Smooth muscle cell (in vitro differentiated cells): Measurements from ENCODE around the gene GTF2H4. TPM values are rescaled to one million over a fixed set of nuclear protein-coding genes. Genes with fewer than 3 reads are reported as not detected.

Experiments used
- microRNA-seq: library from miRNA; unstranded; fragments of <30 nt; microRNA quantifications from one replicate; pipeline ENCODE4, GENCODE V29; 2016; ENCODE audit warnings: borderline number of aligned reads
- polyA plus RNA-seq: library from polyadenylated mRNA; unstranded; fragments of >200 nt; fragmentation: Nextera tagmentation; extraction: Ambion mirVana; gene quantifications from 2 replicates; pipeline ENCODE4 v1.2.1, GENCODE V29; 2016
- small RNA-seq: library from RNA; depleted of rRNA; stranded (forward); fragments of <200 nt; gene quantifications from one replicate; pipeline ENCODE3, GENCODE V24; 2014
- total RNA-seq: library from RNA; depleted of rRNA; stranded (reverse); fragments of >200 nt; gene quantifications from 2 replicates; pipeline ENCODE4 v1.2.3, GENCODE V29; 2014

The GTF2H4 gene
- total and polyA plus RNA-seq, 2 experiments from 2014 or later, result 9.5 to 15.6 TPM

Small RNA genes within 50 kb of the gene (microRNA-seq; reads per million reads assigned to microRNA genes)
- gene MIR4640, result 7.0 reads per million, percentile 5 among the genes with 10 or more reads in this experiment

Small RNA genes within 50 kb of the gene (small RNA-seq; reads per million reads assigned to genes)
- not detected for gene RF00019

Other genes starting within 250 kb of the GTF2H4 start
- 12.4 and 16.0 TPM in 2 replicates for gene DHX16, start 235.2 kb upstream of the GTF2H4 start, total RNA-seq
- 23.5 and 29.0 TPM in 2 replicates for gene DHX16, start 235.2 kb upstream of the GTF2H4 start, polyA plus RNA-seq
- gene PPP1R18, start 221.6 kb upstream of the GTF2H4 start, total RNA-seq, result 42.7 and 55.3 TPM in 2 replicates
- 41.6 and 51.6 TPM in 2 replicates for gene PPP1R18, start 221.6 kb upstream of the GTF2H4 start, polyA plus RNA-seq
- gene NRM, start 217.2 kb upstream of the GTF2H4 start, total RNA-seq, result 14.6 and 25.8 TPM in 2 replicates
- 28.5 and 31.8 TPM in 2 replicates for gene NRM, start 217.2 kb upstream of the GTF2H4 start, polyA plus RNA-seq
- 6.9 and 7.0 TPM in 2 replicates for gene MDC1, start 190.9 kb upstream of the GTF2H4 start, total RNA-seq
- 17.1 and 19.0 TPM in 2 replicates for gene MDC1, start 190.9 kb upstream of the GTF2H4 start, polyA plus RNA-seq
- 1,002 and 1,039 TPM in 2 replicates for gene TUBB, start 187.9 kb upstream of the GTF2H4 start, total RNA-seq
- gene TUBB, start 187.9 kb upstream of the GTF2H4 start, polyA plus RNA-seq, result 855 and 1,009 TPM in 2 replicates
- gene FLOT1, start 165.5 kb upstream of the GTF2H4 start, total RNA-seq, result 79.8 and 87.6 TPM in 2 replicates
- 117 and 146 TPM in 2 replicates for gene FLOT1, start 165.5 kb upstream of the GTF2H4 start, polyA plus RNA-seq
- gene IER3, start 163.7 kb upstream of the GTF2H4 start, total RNA-seq, result 732 and 736 TPM in 2 replicates
- 708 and 811 TPM in 2 replicates for gene IER3, start 163.7 kb upstream of the GTF2H4 start, polyA plus RNA-seq
- 30.7 and 82.6 TPM in 2 replicates for gene DDR1, start 23.7 kb upstream of the GTF2H4 start, total RNA-seq
- 23.8 and 77.3 TPM in 2 replicates for gene DDR1, start 23.7 kb upstream of the GTF2H4 start, polyA plus RNA-seq
- gene VARS2, start 6.0 kb downstream of the GTF2H4 start, total RNA-seq, result 15.1 and 18.4 TPM in 2 replicates
- 15.4 and 19.6 TPM in 2 replicates for gene VARS2, start 6.0 kb downstream of the GTF2H4 start, polyA plus RNA-seq
- gene SFTA2, start 24.0 kb downstream of the GTF2H4 start, total RNA-seq, result not detected in 2 replicates
- not detected in 2 replicates for gene SFTA2, start 24.0 kb downstream of the GTF2H4 start, polyA plus RNA-seq
- 0.31 TPM in 1 of 2 replicates, not detected in the other for gene MUCL3, start 32.8 kb downstream of the GTF2H4 start, total RNA-seq
- gene MUCL3, start 32.8 kb downstream of the GTF2H4 start, polyA plus RNA-seq, result not detected in 2 replicates
- gene MUC21, start 75.5 kb downstream of the GTF2H4 start, total RNA-seq, result not detected in 2 replicates
- not detected in 2 replicates for gene MUC21, start 75.5 kb downstream of the GTF2H4 start, polyA plus RNA-seq
- not detected in 2 replicates for gene MUC22, start 102.3 kb downstream of the GTF2H4 start, total RNA-seq
- not detected in 2 replicates for gene MUC22, start 102.3 kb downstream of the GTF2H4 start, polyA plus RNA-seq
- gene C6orf15, start 204.4 kb downstream of the GTF2H4 start, total RNA-seq, result 0.63 and 0.94 TPM in 2 replicates
- gene C6orf15, start 204.4 kb downstream of the GTF2H4 start, polyA plus RNA-seq, result 0.52 and 1.5 TPM in 2 replicates
- gene PSORS1C1, start 206.6 kb downstream of the GTF2H4 start, total RNA-seq, result 2.6 and 6.5 TPM in 2 replicates
- gene PSORS1C1, start 206.6 kb downstream of the GTF2H4 start, polyA plus RNA-seq, result 1.6 and 2.1 TPM in 2 replicates
- gene CDSN, start 212.2 kb downstream of the GTF2H4 start, total RNA-seq, result 1.4 and 11.6 TPM in 2 replicates
- 1.2 TPM in 1 of 2 replicates, not detected in the other for gene CDSN, start 212.2 kb downstream of the GTF2H4 start, polyA plus RNA-seq
- 0.49 and 0.90 TPM in 2 replicates for gene PSORS1C2, start 230.9 kb downstream of the GTF2H4 start, total RNA-seq
- gene PSORS1C2, start 230.9 kb downstream of the GTF2H4 start, polyA plus RNA-seq, result 0.97 and 1.1 TPM in 2 replicates
- 4.9 and 8.2 TPM in 2 replicates for gene CCHCR1, start 249.6 kb downstream of the GTF2H4 start, total RNA-seq
- gene CCHCR1, start 249.6 kb downstream of the GTF2H4 start, polyA plus RNA-seq, result 15.0 and 25.4 TPM in 2 replicates